Effector memory CD8-positive, alpha-beta T cell (primary cell): ENCODE results near the gene VSIG2.

ENCODE experiments used
- ATAC-seq: fragments of 150-1000 bp; cut with Tn5 transposase; replicated peaks from 2 replicates; pipeline ENCODE4 v1.10.0; 2021; ENCODE audit warnings: mild to moderate bottlenecking, moderate library complexity
- DNase-seq, 3 experiments: peaks; one replicate each; pipeline ENCODE4 v3.0.0; 2021
- H3K27ac Mint-ChIP-seq, 2 donors: one replicate each; pipeline ENCODE4 v1.8.0; 2022; ENCODE audit warnings: mild to moderate bottlenecking in 2 of 2, mixed read lengths in 2 of 2, moderate library complexity in 2 of 2
- H3K27me3 Mint-ChIP-seq, 2 donors: one replicate each; pipeline ENCODE4 v1.8.0; 2022; ENCODE audit warnings: mixed read lengths in 2 of 2
- H3K36me3 Mint-ChIP-seq: one replicate; pipeline ENCODE4 v1.8.0; 2022; ENCODE audit warnings: mild to moderate bottlenecking, moderate library complexity, mixed read lengths; ENCODE audit not compliant: insufficient read depth
- H3K4me1 Mint-ChIP-seq, 2 donors: one replicate each; pipeline ENCODE4 v1.8.0; 2022; ENCODE audit warnings: low read depth in 2 of 2, mixed read lengths in 2 of 2
- H3K4me3 Mint-ChIP-seq, 2 donors: one replicate each; pipeline ENCODE4 v1.8.0; 2022; ENCODE audit warnings: mild to moderate bottlenecking in 2 of 2, mixed read lengths in 2 of 2, moderate library complexity in 2 of 2
- H3K9me3 Mint-ChIP-seq, 2 donors: one replicate each; pipeline ENCODE4 v1.8.0; 2022; ENCODE audit warnings: mixed read lengths in 2 of 2

The VSIG2 gene

GRCh38 chr11:124737638-124738305 lies 14.3 kb downstream of the VSIG2 start:
- H3K4me3 Mint-ChIP-seq: no peak overlapping the region
- ATAC-seq (no peak), DNase-seq (no peak)
- peaks cover 23 to 43% of the 10 kb centered on the region in 2 donors for H3K27me3 Mint-ChIP-seq
- H3K36me3 Mint-ChIP-seq: peaks cover 6% of the 10 kb centered on the region
- H3K9me3 Mint-ChIP-seq: no peaks in the 10 kb centered on the region
- H3K4me1 Mint-ChIP-seq: peaks cover 12 to 18% of the 10 kb centered on the region in 2 donors
- no peak overlapping the region for H3K27ac Mint-ChIP-seq

- ATAC-seq: no peak
- Mint-ChIP-seq H3K4me3 (no peak overlapping the region), H3K27me3 (peaks cover 20 to 36% of the 10 kb centered on the region in 2 donors), H3K4me1 (peaks cover 12 to 18% of the 10 kb centered on the region in 2 donors), H3K9me3 (no peaks in the 10 kb centered on the region), H3K36me3 (peaks cover 6% of the 10 kb centered on the region), H3K27ac (no peak overlapping the region)
- DNase-seq: no peak
These were observed 15.3 kb downstream of the VSIG2 start for GRCh38 chr11:124736736-124737135.

GRCh38 chr11:124732230-124732629 lies 19.8 kb downstream of the VSIG2 start:
- Mint-ChIP-seq H3K4me1 (peaks cover 0 to 4% of the 10 kb centered on the region in 2 donors), H3K4me3 (no peak overlapping the region), H3K27ac (no peak overlapping the region), H3K27me3 (peaks cover 3 to 10% of the 10 kb centered on the region in 2 donors), H3K9me3 (no peaks in the 10 kb centered on the region), H3K36me3 (no peaks in the 10 kb centered on the region)
- DNase-seq: no peak
- no peak for ATAC-seq

GRCh38 chr11:124729571-124729970 lies 22.5 kb downstream of the VSIG2 start:
- DNase-seq: no peak
- no peaks in the 10 kb centered on the region for H3K9me3 Mint-ChIP-seq
- no peaks in the 10 kb centered on the region for H3K36me3 Mint-ChIP-seq
- no peak overlapping the region for H3K27ac Mint-ChIP-seq
- ATAC-seq: no peak
- peaks cover 22 to 26% of the 10 kb centered on the region in 2 donors for H3K27me3 Mint-ChIP-seq
- peaks cover 4 to 6% of the 10 kb centered on the region in 2 donors for H3K4me1 Mint-ChIP-seq
- no peak overlapping the region for H3K4me3 Mint-ChIP-seq

GRCh38 chr11:124728134-124728533 lies 23.9 kb downstream of the VSIG2 start:
- peaks cover 25 to 40% of the 10 kb centered on the region in 2 donors for H3K27me3 Mint-ChIP-seq
- H3K4me1 Mint-ChIP-seq: peaks cover 4 to 6% of the 10 kb centered on the region in 2 donors
- no peak overlapping the region for H3K4me3 Mint-ChIP-seq
- H3K9me3 Mint-ChIP-seq: no peaks in the 10 kb centered on the region
- ATAC-seq (no peak), DNase-seq (no peak)
- H3K27ac Mint-ChIP-seq: no peak overlapping the region
- no peaks in the 10 kb centered on the region for H3K36me3 Mint-ChIP-seq

- Mint-ChIP-seq H3K4me1 (peaks cover 6 to 8% of the 10 kb centered on the region in 2 donors), H3K36me3 (no peaks in the 10 kb centered on the region), H3K4me3 (no peak overlapping the region), H3K27ac (no peak overlapping the region), H3K27me3 (peaks cover 31 to 47% of the 10 kb centered on the region in 2 donors), H3K9me3 (no peaks in the 10 kb centered on the region)
- DNase-seq (no peak), ATAC-seq (no peak)
These were observed 24.6 kb downstream of the VSIG2 start for GRCh38 chr11:124727474-124727873.

GRCh38 chr11:124725719-124726105 lies 26.3 kb downstream of the VSIG2 start:
- H3K27me3 Mint-ChIP-seq: peaks cover 49 to 64% of the 10 kb centered on the region in 2 donors
- ATAC-seq: no peak
- H3K36me3 Mint-ChIP-seq: no peaks in the 10 kb centered on the region
- H3K9me3 Mint-ChIP-seq: no peaks in the 10 kb centered on the region
- H3K27ac Mint-ChIP-seq: no peak overlapping the region
- H3K4me1 Mint-ChIP-seq: peaks cover 5 to 9% of the 10 kb centered on the region in 2 donors
- DNase-seq: no peak
- no peak overlapping the region for H3K4me3 Mint-ChIP-seq

- Mint-ChIP-seq H3K4me1 (peaks cover 5 to 9% of the 10 kb centered on the region in 2 donors), H3K27ac (no peak overlapping the region), H3K4me3 (no peak overlapping the region), H3K27me3 (peaks cover 49 to 69% of the 10 kb centered on the region in 2 donors), H3K36me3 (no peaks in the 10 kb centered on the region), H3K9me3 (no peaks in the 10 kb centered on the region)
- ATAC-seq: no peak
- DNase-seq: no peak
These were observed 26.9 kb downstream of the VSIG2 start for GRCh38 chr11:124724979-124725718.

GRCh38 chr11:124722176-124722575 lies 29.9 kb downstream of the VSIG2 start:
- Mint-ChIP-seq H3K27ac (no peak overlapping the region), H3K27me3 (peaks cover 59 to 92% of the 10 kb centered on the region in 2 donors)
- DNase-seq: no peak

GRCh38 chr11:124719534-124719933 lies 32.5 kb downstream of the VSIG2 start:
- Mint-ChIP-seq H3K4me3 (no peak overlapping the region), H3K36me3 (no peaks in the 10 kb centered on the region), H3K27ac (no peak overlapping the region), H3K9me3 (no peaks in the 10 kb centered on the region), H3K4me1 (peaks cover 13 to 18% of the 10 kb centered on the region in 2 donors), H3K27me3 (peaks cover 56 to 95% of the 10 kb centered on the region in 2 donors)
- no peak for ATAC-seq
- DNase-seq: no peak

More at GRCh38 chr11:124722176-124722575, 29.9 kb downstream of the VSIG2 start:
- H3K9me3 Mint-ChIP-seq: no peaks in the 10 kb centered on the region
- H3K4me3 Mint-ChIP-seq: no peak overlapping the region
- peaks cover 15 to 21% of the 10 kb centered on the region in 2 donors for H3K4me1 Mint-ChIP-seq
- no peak for ATAC-seq
- H3K36me3 Mint-ChIP-seq: no peaks in the 10 kb centered on the region

GRCh38 chr11:124718801-124719200 lies 33.3 kb downstream of the VSIG2 start:
- Mint-ChIP-seq H3K27ac (no peak overlapping the region), H3K4me1 (peaks cover 13 to 18% of the 10 kb centered on the region in 2 donors), H3K9me3 (no peaks in the 10 kb centered on the region), H3K36me3 (no peaks in the 10 kb centered on the region), H3K27me3 (peaks cover 61 to 95% of the 10 kb centered on the region in 2 donors), H3K4me3 (peak overlapping the region in 1 of 2 donors; percentile 78)
- no peak for DNase-seq
- no peak for ATAC-seq

GRCh38 chr11:124717786-124718651 lies 34.0 kb downstream of the VSIG2 start:
- no peaks in the 10 kb centered on the region for H3K36me3 Mint-ChIP-seq
- ATAC-seq (peak; percentile 88), DNase-seq (peak; percentile 6 to 21 (median 8))
- no peaks in the 10 kb centered on the region for H3K9me3 Mint-ChIP-seq
- H3K27me3 Mint-ChIP-seq: peaks cover 67 to 95% of the 10 kb centered on the region in 2 donors
- H3K27ac Mint-ChIP-seq: peak overlapping the region in 1 of 2 donors; percentile 36
- peak overlapping the region; percentile 70 to 78 for H3K4me3 Mint-ChIP-seq
- peaks cover 13 to 18% of the 10 kb centered on the region in 2 donors for H3K4me1 Mint-ChIP-seq

GRCh38 chr11:124717421-124717785 lies 34.7 kb downstream of the VSIG2 start:
- Mint-ChIP-seq H3K27me3 (peaks cover 62 to 94% of the 10 kb centered on the region in 2 donors), H3K4me3 (peak overlapping the region; percentile 70 to 78), H3K36me3 (no peaks in the 10 kb centered on the region), H3K4me1 (peaks cover 13% of the 10 kb centered on the region in 2 donors), H3K9me3 (no peaks in the 10 kb centered on the region), H3K27ac (no peak overlapping the region)
- ATAC-seq (no peak), DNase-seq (no peak)
